ENCODE measurements around the gene TNRC6A.

Gene TNRC6A

GRCh38 chr16:24755201-24755874, 25.9 kb downstream of the TNRC6A start:
- no peak overlapping the region for H3K4me3 ChIP-seq (ENCODE audit: low read depth, low read length)

GRCh38 chr16:24758373-24758772, 28.9 kb downstream of the TNRC6A start:
- no peak overlapping the region for H3K4me3 ChIP-seq (ENCODE audit: low read depth, low read length)

DNA sequence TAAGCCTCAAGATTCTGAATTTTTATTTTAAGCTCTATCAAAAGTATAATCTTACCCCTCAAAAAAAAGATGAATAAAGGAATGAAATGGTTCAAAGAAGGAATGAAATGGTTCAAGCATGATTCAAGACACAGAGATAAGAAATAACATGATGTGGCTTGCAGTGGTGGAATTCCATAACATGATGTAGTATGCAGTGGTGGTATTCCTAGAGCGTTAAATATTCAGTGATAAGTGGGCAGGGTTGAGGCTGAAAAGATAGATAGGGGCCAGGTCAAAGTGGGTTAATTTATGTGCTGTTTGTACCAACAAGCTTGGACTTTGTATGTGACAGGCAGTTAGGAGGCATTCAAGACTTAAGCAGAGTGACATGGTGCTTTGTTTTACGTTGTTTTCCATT, 29.6 kb downstream of the TNRC6A start:
- H3K4me3 ChIP-seq (ENCODE audit: low read depth, low read length) = no peak overlapping the region

DNA sequence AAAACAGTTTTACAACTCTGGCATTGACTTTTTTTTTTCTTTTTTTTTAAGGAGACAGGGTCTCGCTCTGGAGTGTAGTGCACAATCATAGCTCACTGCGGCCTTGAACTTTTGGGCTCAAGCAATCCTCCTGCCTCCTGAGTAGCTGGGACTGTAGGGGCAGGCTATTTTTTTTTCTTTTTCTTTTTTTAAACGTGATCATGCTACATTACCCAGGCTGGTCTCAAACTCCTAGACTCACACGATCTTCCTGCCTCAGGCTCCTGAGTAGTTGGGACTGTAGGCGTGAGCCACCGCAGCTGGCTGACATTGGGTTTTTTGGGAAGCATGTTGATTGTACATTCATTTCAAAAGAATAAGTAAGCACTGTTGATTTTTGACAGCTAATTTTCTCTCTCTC, 32.1 kb downstream of the TNRC6A start:
- H3K4me3 ChIP-seq (ENCODE audit: low read depth, low read length) = no peak overlapping the region

DNA sequence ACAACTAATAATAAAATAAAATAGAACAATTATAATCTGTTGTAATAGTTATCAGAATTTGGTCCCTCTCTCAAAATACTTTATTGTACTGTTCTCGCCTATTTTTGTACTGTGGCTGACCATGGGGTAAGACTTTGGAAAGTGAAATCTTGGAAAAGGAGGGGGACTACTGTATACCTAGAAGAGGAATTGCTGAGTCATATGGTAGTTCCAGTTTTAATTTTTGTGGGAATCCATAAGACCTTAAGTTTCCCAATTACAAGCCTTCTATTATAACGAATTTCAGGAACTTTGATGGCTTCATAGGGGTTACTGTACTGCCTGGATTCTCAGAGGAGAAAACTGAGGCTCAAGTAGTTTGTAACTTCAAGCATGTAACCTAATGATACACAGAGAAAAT, 35.5 kb downstream of the TNRC6A start:
- no peak overlapping the region for H3K4me3 ChIP-seq (ENCODE audit: low read depth, low read length)

- H3K4me3 ChIP-seq (ENCODE audit: low read depth, low read length) = no peak overlapping the region
Measured at GRCh38 chr16:24766057-24766456, 36.6 kb downstream of the TNRC6A start.

- no peak overlapping the region for H3K4me3 ChIP-seq (ENCODE audit: low read depth, low read length)
Measured at GRCh38 chr16:24769806-24770205, 40.4 kb downstream of the TNRC6A start.

- no peak overlapping the region for H3K4me3 ChIP-seq (ENCODE audit: low read depth, low read length)
Measured at GRCh38 chr16:24771132-24771778, 41.8 kb downstream of the TNRC6A start.

DNA sequence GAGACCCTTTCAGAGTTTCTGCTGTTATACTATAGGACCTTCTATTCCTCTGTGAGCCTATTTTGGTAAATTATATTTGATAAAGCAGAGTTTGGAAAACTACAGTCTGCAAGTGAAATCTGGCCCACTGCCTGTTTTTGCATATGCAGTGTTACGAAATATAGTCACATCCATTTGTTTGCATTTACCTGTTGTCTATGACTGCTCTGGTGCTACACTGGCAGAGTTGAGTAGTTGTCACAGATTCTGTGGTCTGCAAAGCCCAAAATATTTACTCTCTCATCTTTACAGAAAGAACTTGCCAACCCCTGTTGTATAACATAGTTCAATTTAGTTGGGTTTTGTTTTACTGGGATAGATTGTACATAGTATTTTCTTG, 42.3 kb downstream of the TNRC6A start:
- H3K4me3 ChIP-seq (ENCODE audit: low read depth, low read length) = no peak overlapping the region

GRCh38 chr16:24773771-24774427, 44.4 kb downstream of the TNRC6A start:
- no peak overlapping the region for H3K4me3 ChIP-seq (ENCODE audit: low read depth, low read length)

GRCh38 chr16:24774510-24774909, 45.1 kb downstream of the TNRC6A start:
- no peak overlapping the region for H3K4me3 ChIP-seq (ENCODE audit: low read depth, low read length)

GRCh38 chr16:24775455-24775854, 46.0 kb downstream of the TNRC6A start:
- H3K4me3 ChIP-seq (ENCODE audit: low read depth, low read length) = no peak overlapping the region

DNA sequence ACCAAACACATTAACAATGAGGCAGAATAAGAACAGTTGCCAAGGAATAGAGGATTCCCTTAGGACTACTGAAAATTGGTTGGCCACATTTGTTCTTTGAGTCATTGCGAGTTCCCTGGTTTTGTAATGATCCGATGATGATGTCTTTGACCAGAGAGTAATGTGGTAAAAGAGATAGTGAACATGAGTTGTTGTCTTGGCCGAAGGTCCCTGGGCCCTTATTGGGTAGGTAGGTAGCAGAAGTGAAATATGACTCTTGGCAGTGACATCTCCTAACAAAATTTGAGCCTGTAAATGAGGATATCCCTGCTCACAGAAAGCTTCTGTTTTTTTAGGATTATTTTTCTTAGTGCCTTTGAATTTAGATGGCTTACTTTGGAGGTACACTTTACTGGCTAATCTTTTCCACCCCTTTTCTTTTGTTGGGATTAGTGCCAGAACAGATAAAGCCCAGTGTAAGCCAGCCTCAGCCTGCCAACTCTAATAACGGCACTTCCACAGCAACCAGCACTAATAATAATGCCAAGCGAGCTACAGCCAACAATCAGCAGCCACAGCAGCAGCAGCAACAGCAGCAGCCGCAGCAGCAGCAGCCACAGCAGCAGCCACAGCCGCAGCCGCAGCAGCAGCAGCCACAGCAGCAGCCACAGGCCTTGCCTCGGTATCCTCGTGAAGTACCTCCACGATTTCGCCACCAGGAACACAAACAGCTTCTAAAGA, 47.2 kb downstream of the TNRC6A start:
- no peak overlapping the region for H3K4me3 ChIP-seq (ENCODE audit: low read depth, low read length)

- H3K4me3 ChIP-seq (ENCODE audit: low read depth, low read length) = no peak overlapping the region
Measured at GRCh38 chr16:24778671-24779070, 49.2 kb downstream of the TNRC6A start.

DNA sequence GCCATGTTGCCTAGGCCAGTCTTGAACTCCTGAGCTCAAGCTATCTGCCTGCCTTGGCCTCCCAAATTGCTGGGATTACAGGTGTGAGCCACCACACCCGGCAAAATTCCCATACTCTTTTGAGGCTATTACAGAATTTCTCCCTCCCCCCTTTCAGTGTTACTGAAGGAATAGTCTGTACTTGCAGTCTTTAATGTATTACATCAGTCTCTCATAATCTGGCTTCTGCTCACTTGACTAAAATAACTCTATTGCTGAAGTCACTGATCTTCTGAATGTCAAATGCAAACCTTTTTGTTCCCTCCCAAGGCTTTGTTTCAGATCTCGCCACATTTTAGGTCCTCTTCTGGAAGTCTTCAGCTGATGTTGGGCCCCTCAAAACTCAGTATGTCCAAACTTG, 51.8 kb downstream of the TNRC6A start:
- H3K4me3 ChIP-seq (ENCODE audit: low read depth, low read length) = no peak overlapping the region

- H3K4me3 ChIP-seq (ENCODE audit: low read depth, low read length) = no peak overlapping the region
Measured at GRCh38 chr16:24784121-24784520, 54.7 kb downstream of the TNRC6A start.

DNA sequence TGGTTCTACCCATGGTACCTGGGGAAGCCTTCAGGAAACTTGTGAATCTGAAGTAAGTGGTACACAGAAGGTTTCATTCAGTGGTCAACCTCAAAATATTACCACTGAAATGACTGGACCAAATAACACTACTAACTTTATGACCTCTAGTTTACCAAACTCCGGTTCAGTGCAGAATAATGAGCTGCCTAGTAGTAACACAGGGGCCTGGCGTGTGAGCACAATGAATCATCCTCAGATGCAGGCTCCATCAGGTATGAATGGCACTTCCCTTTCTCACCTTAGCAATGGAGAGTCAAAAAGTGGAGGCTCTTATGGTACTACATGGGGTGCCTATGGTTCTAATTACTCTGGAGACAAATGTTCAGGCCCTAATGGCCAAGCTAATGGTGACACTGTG, 60.4 kb downstream of the TNRC6A start:
- H3K4me3 ChIP-seq (ENCODE audit: low read depth, low read length) = no peak overlapping the region

- H3K4me3 ChIP-seq (ENCODE audit: low read depth, low read length) = no peak overlapping the region
Measured at GRCh38 chr16:24800586-24800985, 71.1 kb downstream of the TNRC6A start.

GRCh38 chr16:24801761-24802302, 72.4 kb downstream of the TNRC6A start:
- no peak overlapping the region for H3K4me3 ChIP-seq (ENCODE audit: low read depth, low read length)

DNA sequence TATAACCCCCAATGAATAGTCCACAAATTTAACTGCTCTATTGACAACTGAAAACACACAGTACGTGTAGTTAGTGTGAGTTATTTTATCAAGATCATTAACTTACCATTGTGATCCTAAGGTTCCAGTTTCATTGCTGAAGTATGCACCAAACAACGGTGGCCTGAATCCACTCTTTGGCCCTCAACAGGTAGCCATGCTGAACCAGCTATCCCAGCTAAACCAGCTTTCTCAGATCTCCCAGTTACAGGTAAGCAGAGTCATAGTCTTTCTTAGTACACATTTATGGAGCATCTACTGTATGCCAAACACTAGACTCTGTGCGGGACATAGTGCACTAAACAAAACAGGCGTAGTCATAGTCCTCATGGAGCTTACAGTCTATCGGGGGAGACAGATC, 76.0 kb downstream of the TNRC6A start:
- H3K4me3 ChIP-seq (ENCODE audit: low read depth, low read length) = no peak overlapping the region

GRCh38 chr16:24807301-24807700, 77.8 kb downstream of the TNRC6A start:
- no peak overlapping the region for H3K4me3 ChIP-seq (ENCODE audit: low read depth, low read length)

Measured in iPS-11a (cell line).